K562 (cell line): Measurements from ENCODE around the gene RASGRP4. TPM values are rescaled to one million over a fixed set of nuclear protein-coding genes. Genes with fewer than 3 reads are reported as not detected.
A peak's percentile ranks its signal among the peaks of the same experiment; 100 is the strongest.

Experiments used
- BRF2 ChIP-seq: IDR thresholded peaks from 3 replicates; pipeline ENCODE4 v1.6.1; 2011; ENCODE audit warnings: borderline replicate concordance, mild to moderate bottlenecking; ENCODE audit not compliant: insufficient read length, insufficient read depth
- CEBPZ ChIP-seq: fragments of 150-350 bp; IDR thresholded peaks from 2 replicates; pipeline ENCODE4 v1.6.1; 2014; ENCODE audit warnings: low read depth, mild to moderate bottlenecking, low read length, borderline replicate concordance
- EP300 ChIP-seq: IDR thresholded peaks from 2 replicates; pipeline ENCODE4 v1.6.1; 2012; ENCODE audit warnings: low read length, improper control_type of control experiment
- ERF ChIP-seq: fragments of 450-650 bp; formaldehyde crosslinking; IDR thresholded peaks from 2 replicates; pipeline ENCODE4 v1.4.0; 2020; ENCODE audit warnings: mild to moderate bottlenecking, mixed read lengths
- GABPB1 ChIP-seq: sonication (generic); formaldehyde crosslinking; IDR thresholded peaks from 2 replicates; pipeline ENCODE4 v1.8.0; 2022; ENCODE audit warnings: mild to moderate bottlenecking, missing genetic modification reagents
- IRF1 ChIP-seq: sonication (generic); formaldehyde crosslinking; IDR thresholded peaks from 2 replicates; pipeline ENCODE4 v1.8.0; 2022; ENCODE audit warnings: missing genetic modification reagents, mild to moderate bottlenecking, borderline replicate concordance
- PRDM10 ChIP-seq: fragments of 450-650 bp; IDR thresholded peaks from 2 replicates; pipeline ENCODE4 v1.6.1; 2018; ENCODE audit not compliant: partially characterized antibody
- SETDB1 ChIP-seq: IDR thresholded peaks from one replicate; pipeline ENCODE4 v1.6.1; 2012; ENCODE audit warnings: low read length, control low read depth, inconsistent platforms
- STAT6 ChIP-seq: sonication (generic); formaldehyde crosslinking; IDR thresholded peaks from 2 replicates; pipeline ENCODE4 v1.8.1; 2023; ENCODE audit warnings: mild to moderate bottlenecking, missing genetic modification reagents
- THAP7 ChIP-seq: fragments of 250-450 bp; sonication (Bioruptor Pico); IDR thresholded peaks from 2 replicates; pipeline ENCODE4 v1.5.0; 2021
- XRCC4 ChIP-seq: IDR thresholded peaks from one replicate; pipeline ENCODE4 v1.6.1; 2011; ENCODE audit not compliant: insufficient read depth, insufficient read length; ENCODE audit errors: extremely low read depth
- ZNF140 ChIP-seq: fragments of 250-450 bp; sonication (Bioruptor Pico); IDR thresholded peaks from 2 replicates; pipeline ENCODE4 v1.8.0; 2021; ENCODE audit warnings: moderate library complexity, mild to moderate bottlenecking, inconsistent platforms
- ZNF408 ChIP-seq: fragments of 250-450 bp; sonication (Bioruptor Pico); IDR thresholded peaks from 2 replicates; pipeline ENCODE4 v1.4.0; 2020; ENCODE audit warnings: low read depth, mild to moderate bottlenecking, moderate library complexity
- polyA plus RNA-seq, 8 experiments: library from polyadenylated mRNA; depleted of rRNA in 4 of 8; stranded (reverse) in 5 of 8; unstranded in 3 of 8; fragments of >200 nt; fragmentation: Nextera tagmentation in 2 of 8; fragmentation: Illumina TruSeq in 1 of 8; extraction: Ambion mirVana in 2 of 8; extraction: Trizol in 1 of 8; gene quantifications; 2 replicates each; pipeline versions ENCODE4 v1.2.1 to v1.2.3, GENCODE V29; 2011 to 2014; ENCODE audit warnings: inconsistent platforms in 1 of 8, missing spikeins in 1 of 8
- total RNA-seq, 7 experiments: library from RNA; depleted of rRNA in 6 of 7; stranded (reverse); fragments of >200 nt in 6 of 7; fragmentation: Illumina TruSeq in 2 of 7; extraction: Trizol in 2 of 7; gene quantifications; 2 replicates each; pipeline versions ENCODE4 v1.2.1 to v1.2.3, GENCODE V29; 2011 to 2021; ENCODE audit warnings: low replicate concordance in 1 of 7

Gene RASGRP4
- total and polyA plus RNA-seq, 9 of the 15 experiments (the other 6 are each of a cell fraction or from before 2014, with no cell fraction given): 0.39 to 4.6 (median 3.8) TPM

GRCh38 chr19:38425810-38426466 lies at the start of gene RASGRP4 (continued):
- TF ChIP-seq CEBPZ (no peak), ERF (CRISPR knock-in tag) (no peak), GABPB1 (CRISPR knock-in tag) (peak; percentile 53; the same call in 1 of the 2 replicates), SETDB1 (no peak), BRF2 (no peak), XRCC4 (no peak), EP300 (0 out of 2 replicates have a peak, but pooled peaks have one; percentile 9), IRF1 (CRISPR knock-in tag) (no peak), STAT6 (CRISPR knock-in tag) (no peak), PRDM10 (no peak), ZNF408 (CRISPR knock-in tag) (no peak), THAP7 (CRISPR knock-in tag) (no peak), ZNF140 (CRISPR knock-in tag) (no peak)
